Stomach (tissue), 4 donors: Measurements from ENCODE around the gene GRAMD4.

Experiments
- CTCF ChIP-seq, 7 experiments: fragments of 450-650 bp in 4 of 7; fragments of 200-600 bp in 3 of 7; sonication (generic) in 3 of 7; IDR thresholded peaks; one replicate each; pipeline ENCODE4 v1.5.1; 2016 to 2019; ENCODE audit warnings: antibody characterized with exemption in 7 of 7, control low read depth in 2 of 7, mild to moderate bottlenecking in 1 of 7
- POLR2A ChIP-seq, 4 donors: fragments of 450-650 bp; IDR thresholded peaks; one replicate each; pipeline ENCODE4 v1.6.1; 2016; ENCODE audit warnings: antibody characterized with exemption in 4 of 4, control low read depth in 2 of 4, mild to moderate bottlenecking in 1 of 4, moderate library complexity in 1 of 4
- POLR2AphosphoS5 ChIP-seq, 3 donors: sonication (generic); formaldehyde crosslinking; IDR thresholded peaks; one replicate each; pipeline ENCODE4 v1.6.1; 2016; ENCODE audit warnings: antibody characterized with exemption in 3 of 3

- TF ChIP-seq CTCF (IDR thresholded peaks at IDR 0.05) (no peak), POLR2AphosphoS5 (IDR thresholded peaks at IDR 0.05) (no peak), POLR2A (IDR thresholded peaks at IDR 0.05) (no peak)
Observed at GRCh38 chr22:46612341-46612903, 7.8 kb upstream of the GRAMD4 start.
